Prostate gland (tissue), 2 donors: Measurements from ENCODE around the gene FKBP9.
"Not testable (repeated sequence)": the region's sequence is repeated elsewhere in the genome, so short reads cannot be mapped to it uniquely, and the experiment has no call there.

Experiments used
- POLR2A ChIP-seq: fragments of 450-650 bp; IDR thresholded peaks from one replicate; pipeline ENCODE4 v1.6.1; 2016; ENCODE audit warnings: antibody characterized with exemption, mild to moderate bottlenecking
- TF ChIP-seq, protein P1 (sequence below), 4 experiments: fragments of 200-600 bp in 2 of 4; fragments of 450-650 bp in 2 of 4; sonication (generic) in 2 of 4; IDR thresholded peaks; 1 replicate in 3 of 4; 2 replicates in 1 of 4; pipeline ENCODE4 v1.5.1; 2016 to 2019; ENCODE audit warnings: antibody characterized with exemption in 4 of 4, mild to moderate bottlenecking in 2 of 4, moderate library complexity in 2 of 4

DNA sequence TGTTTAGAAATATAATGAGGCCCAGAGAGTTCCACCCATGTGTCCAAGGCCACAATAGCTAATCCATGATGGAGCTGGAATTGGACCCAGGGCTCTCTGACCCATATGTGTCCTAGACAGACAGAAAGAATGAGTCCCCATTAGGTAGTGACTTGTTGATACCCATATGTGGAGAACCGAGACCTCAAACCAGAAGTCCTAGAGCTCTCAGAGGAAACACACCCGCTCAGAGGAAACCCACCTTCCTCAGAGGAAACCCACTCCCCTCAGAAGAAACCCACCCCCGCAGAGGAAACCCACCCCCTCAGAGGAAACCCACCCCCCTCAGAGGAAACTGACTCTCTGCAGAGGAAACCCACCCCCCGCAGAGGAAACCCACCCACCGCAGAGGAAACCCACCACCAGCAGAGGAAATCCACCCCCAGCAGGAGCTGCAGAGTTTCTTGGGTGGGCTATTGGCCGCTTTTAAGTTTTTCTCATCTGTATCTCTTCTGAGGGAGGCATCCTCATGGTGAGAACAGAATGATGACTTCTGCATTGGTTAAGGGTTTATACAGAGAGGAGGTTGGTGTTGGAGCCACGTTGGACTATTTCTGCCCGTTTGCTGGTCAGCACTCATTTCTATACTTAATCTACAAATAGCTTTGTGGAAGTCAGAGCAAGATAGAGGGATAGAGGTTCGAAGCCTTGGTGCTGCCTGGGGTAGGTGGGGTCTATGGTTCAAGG lies 34.9 kb downstream of the FKBP9 start:
- TF ChIP-seq, protein P1, sequence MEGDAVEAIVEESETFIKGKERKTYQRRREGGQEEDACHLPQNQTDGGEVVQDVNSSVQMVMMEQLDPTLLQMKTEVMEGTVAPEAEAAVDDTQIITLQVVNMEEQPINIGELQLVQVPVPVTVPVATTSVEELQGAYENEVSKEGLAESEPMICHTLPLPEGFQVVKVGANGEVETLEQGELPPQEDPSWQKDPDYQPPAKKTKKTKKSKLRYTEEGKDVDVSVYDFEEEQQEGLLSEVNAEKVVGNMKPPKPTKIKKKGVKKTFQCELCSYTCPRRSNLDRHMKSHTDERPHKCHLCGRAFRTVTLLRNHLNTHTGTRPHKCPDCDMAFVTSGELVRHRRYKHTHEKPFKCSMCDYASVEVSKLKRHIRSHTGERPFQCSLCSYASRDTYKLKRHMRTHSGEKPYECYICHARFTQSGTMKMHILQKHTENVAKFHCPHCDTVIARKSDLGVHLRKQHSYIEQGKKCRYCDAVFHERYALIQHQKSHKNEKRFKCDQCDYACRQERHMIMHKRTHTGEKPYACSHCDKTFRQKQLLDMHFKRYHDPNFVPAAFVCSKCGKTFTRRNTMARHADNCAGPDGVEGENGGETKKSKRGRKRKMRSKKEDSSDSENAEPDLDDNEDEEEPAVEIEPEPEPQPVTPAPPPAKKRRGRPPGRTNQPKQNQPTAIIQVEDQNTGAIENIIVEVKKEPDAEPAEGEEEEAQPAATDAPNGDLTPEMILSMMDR (IDR thresholded peaks at IDR 0.05) = not testable (repeated sequence)
- not testable (repeated sequence) for TF ChIP-seq POLR2A
